Measurements from ENCODE around the gene UTS2R. TPM values are rescaled to one million over a fixed set of nuclear protein-coding genes. Genes with fewer than 3 reads are reported as not detected.

UTS2R gene
- polyA plus RNA-seq, 1 donor (not counting 4 experiments of a cell fraction or from before 2014, with no cell fraction given): not detected

GRCh38 chr17:82412535-82413520, 41.3 kb downstream of the UTS2R start:
- dilution Hi-C loops (cut with MboI; ENCODE audit: extremely low pct_ligation_motif_present, low sequenced_read_pairs): no loop called here
- no peak for TF ChIP-seq EZH2 (IDR thresholded peaks at IDR 0.05; ENCODE audit: low read length)
- TF ChIP-seq, protein P1, sequence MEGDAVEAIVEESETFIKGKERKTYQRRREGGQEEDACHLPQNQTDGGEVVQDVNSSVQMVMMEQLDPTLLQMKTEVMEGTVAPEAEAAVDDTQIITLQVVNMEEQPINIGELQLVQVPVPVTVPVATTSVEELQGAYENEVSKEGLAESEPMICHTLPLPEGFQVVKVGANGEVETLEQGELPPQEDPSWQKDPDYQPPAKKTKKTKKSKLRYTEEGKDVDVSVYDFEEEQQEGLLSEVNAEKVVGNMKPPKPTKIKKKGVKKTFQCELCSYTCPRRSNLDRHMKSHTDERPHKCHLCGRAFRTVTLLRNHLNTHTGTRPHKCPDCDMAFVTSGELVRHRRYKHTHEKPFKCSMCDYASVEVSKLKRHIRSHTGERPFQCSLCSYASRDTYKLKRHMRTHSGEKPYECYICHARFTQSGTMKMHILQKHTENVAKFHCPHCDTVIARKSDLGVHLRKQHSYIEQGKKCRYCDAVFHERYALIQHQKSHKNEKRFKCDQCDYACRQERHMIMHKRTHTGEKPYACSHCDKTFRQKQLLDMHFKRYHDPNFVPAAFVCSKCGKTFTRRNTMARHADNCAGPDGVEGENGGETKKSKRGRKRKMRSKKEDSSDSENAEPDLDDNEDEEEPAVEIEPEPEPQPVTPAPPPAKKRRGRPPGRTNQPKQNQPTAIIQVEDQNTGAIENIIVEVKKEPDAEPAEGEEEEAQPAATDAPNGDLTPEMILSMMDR (optimal IDR thresholded peaks at IDR 0.05 in 1 of 3, IDR thresholded peaks at IDR 0.05 in 1 of 3, conservative IDR thresholded peaks at IDR 0.05 in 1 of 3; ENCODE audit: extremely low read depth in 1 of 3, insufficient read depth in 2 of 3, low read length in 3 of 3): no peak
- Histone ChIP-seq H2AFZ (ENCODE audit: control insufficient read depth, low read length) (no peak overlapping the region), H3K9me3 (ENCODE audit: control insufficient read depth, low read depth, low read length) (no peaks in the 10 kb centered on the region), H3K27me3 (ENCODE audit: control insufficient read depth, extremely low read depth, insufficient read depth, low read length) (no peaks in the 10 kb centered on the region), H3K36me3 (ENCODE audit: control insufficient read depth in 2 of 2, extremely low read depth in 1 of 2, insufficient read depth in 2 of 2, low read length in 2 of 2) (peaks cover 0 to 3% of the 10 kb centered on the region in 2 experiments), H4K20me1 (ENCODE audit: control insufficient read depth, extremely low read depth, insufficient read depth, low read length) (peaks cover 13% of the 10 kb centered on the region), H3K9me1 (ENCODE audit: control insufficient read depth, extremely low read depth, insufficient read depth, low read length) (no peaks in the 10 kb centered on the region), H3K79me2 (ENCODE audit: control insufficient read depth, insufficient read depth, low read length) (peaks cover 2% of the 10 kb centered on the region), H3K4me3 (ENCODE audit: control insufficient read depth in 2 of 3, extremely low read depth in 1 of 3, insufficient read depth in 2 of 3, low read depth in 1 of 3, low read length in 3 of 3) (no peak overlapping the region), H3K4me1 (ENCODE audit: control insufficient read depth, extremely low read depth, insufficient read depth, low read length) (peaks cover 7% of the 10 kb centered on the region), H3K4me2 (ENCODE audit: control insufficient read depth, extremely low read depth, insufficient read depth, low read depth, low read length) (no peak overlapping the region), H3K9ac (ENCODE audit: control insufficient read depth, extremely low read depth, insufficient read depth, low read length) (no peak overlapping the region), H3K27ac (ENCODE audit: control insufficient read depth, insufficient read depth, low read length) (no peak overlapping the region)
- DNase-seq (ENCODE audit: low read depth, low spot score) (no peak), FAIRE-seq (no peak)

GRCh38 chr17:82414548-82415281, 43.1 kb downstream of the UTS2R start:
- peaks cover 14% of the 10 kb centered on the region for H3K4me1 ChIP-seq (ENCODE audit: control insufficient read depth, extremely low read depth, insufficient read depth, low read length)
- no peaks in the 10 kb centered on the region for H3K9me1 ChIP-seq (ENCODE audit: control insufficient read depth, extremely low read depth, insufficient read depth, low read length)
- H3K79me2 ChIP-seq (ENCODE audit: control insufficient read depth, insufficient read depth, low read length): peaks cover 4% of the 10 kb centered on the region
- H3K4me3 ChIP-seq (ENCODE audit: control insufficient read depth in 2 of 3, extremely low read depth in 1 of 3, insufficient read depth in 2 of 3, low read depth in 1 of 3, low read length in 3 of 3): no peak overlapping the region
- no peak overlapping the region for H3K27ac ChIP-seq (ENCODE audit: control insufficient read depth, insufficient read depth, low read length)
- FAIRE-seq (no peak), DNase-seq (ENCODE audit: low read depth, low spot score) (no peak)
- peaks cover 13% of the 10 kb centered on the region for H4K20me1 ChIP-seq (ENCODE audit: control insufficient read depth, extremely low read depth, insufficient read depth, low read length)
- H2AFZ ChIP-seq (ENCODE audit: control insufficient read depth, low read length): no peak overlapping the region
- peaks cover 0 to 3% of the 10 kb centered on the region in 2 experiments for H3K36me3 ChIP-seq (ENCODE audit: control insufficient read depth in 2 of 2, extremely low read depth in 1 of 2, insufficient read depth in 2 of 2, low read length in 2 of 2)
- TF ChIP-seq, protein P1 (optimal IDR thresholded peaks at IDR 0.05 in 1 of 3, IDR thresholded peaks at IDR 0.05 in 1 of 3, conservative IDR thresholded peaks at IDR 0.05 in 1 of 3; ENCODE audit: extremely low read depth in 1 of 3, insufficient read depth in 2 of 3, low read length in 3 of 3): peak; percentile 59 to 77 (median 70)
- no peak for TF ChIP-seq EZH2 (IDR thresholded peaks at IDR 0.05; ENCODE audit: low read length)
- H3K9me3 ChIP-seq (ENCODE audit: control insufficient read depth, low read depth, low read length): no peaks in the 10 kb centered on the region
- H3K4me2 ChIP-seq (ENCODE audit: control insufficient read depth, extremely low read depth, insufficient read depth, low read depth, low read length): no peak overlapping the region
- no peak overlapping the region for H3K9ac ChIP-seq (ENCODE audit: control insufficient read depth, extremely low read depth, insufficient read depth, low read length)
- H3K27me3 ChIP-seq (ENCODE audit: control insufficient read depth, extremely low read depth, insufficient read depth, low read length): no peaks in the 10 kb centered on the region
- dilution Hi-C loops (cut with MboI; ENCODE audit: extremely low pct_ligation_motif_present, low sequenced_read_pairs): no loop called here
